Stimulated activated CD8-positive, alpha-beta memory T cell treated with anti-CD3 and anti-CD28 coated beads, Interleukin-4, amount 100 ng/mL, for 4 hours (primary cell): ENCODE data around the gene AHDC1.
A peak's percentile ranks its signal among the peaks of the same experiment; 100 is the strongest.
"Not testable (repeated sequence)": the region's sequence is repeated elsewhere in the genome, so short reads cannot be mapped to it uniquely, and the experiment has no call there.

Experiments used
- DNase-seq, 2 donors: peaks; one replicate each; pipeline ENCODE4 v3.0.0-alpha.2; 2020; ENCODE audit warnings: low read depth in 2 of 2, low spot score in 1 of 2

Gene AHDC1

GRCh38 chr1:27517907-27518718, 85.8 kb downstream of the AHDC1 start:
- no peak for DNase-seq

- no peak for DNase-seq
Observed at GRCh38 chr1:27517301-27517700, 86.6 kb downstream of the AHDC1 start.

GRCh38 chr1:27515626-27516025, 88.3 kb downstream of the AHDC1 start:
- DNase-seq = no peak

- DNase-seq = no peak
Observed at GRCh38 chr1:27513958-27514357, 90.0 kb downstream of the AHDC1 start.

DNA sequence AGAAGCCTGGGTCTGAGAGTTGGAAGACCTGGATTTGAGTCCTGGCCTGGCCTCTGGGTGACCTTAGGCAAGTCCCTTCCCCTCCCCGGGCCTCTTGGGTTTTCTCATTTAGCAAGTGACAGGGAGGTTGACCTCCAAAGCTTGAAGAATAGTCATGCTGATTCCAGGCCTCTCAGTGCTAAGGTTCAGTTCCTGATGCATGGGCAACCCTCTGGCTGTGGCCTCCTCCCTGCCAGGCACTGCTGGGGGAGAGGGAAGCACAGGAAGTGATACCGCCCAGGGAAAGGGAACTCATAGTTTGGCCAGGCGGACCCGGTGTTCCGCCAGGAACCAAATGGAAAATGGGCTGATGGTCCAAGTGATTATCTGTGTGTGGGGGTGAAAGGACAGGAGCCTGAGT, 90.4 kb downstream of the AHDC1 start:
- DNase-seq = no peak

- DNase-seq = no peak
Observed at GRCh38 chr1:27509127-27510080, 94.5 kb downstream of the AHDC1 start.

DNA sequence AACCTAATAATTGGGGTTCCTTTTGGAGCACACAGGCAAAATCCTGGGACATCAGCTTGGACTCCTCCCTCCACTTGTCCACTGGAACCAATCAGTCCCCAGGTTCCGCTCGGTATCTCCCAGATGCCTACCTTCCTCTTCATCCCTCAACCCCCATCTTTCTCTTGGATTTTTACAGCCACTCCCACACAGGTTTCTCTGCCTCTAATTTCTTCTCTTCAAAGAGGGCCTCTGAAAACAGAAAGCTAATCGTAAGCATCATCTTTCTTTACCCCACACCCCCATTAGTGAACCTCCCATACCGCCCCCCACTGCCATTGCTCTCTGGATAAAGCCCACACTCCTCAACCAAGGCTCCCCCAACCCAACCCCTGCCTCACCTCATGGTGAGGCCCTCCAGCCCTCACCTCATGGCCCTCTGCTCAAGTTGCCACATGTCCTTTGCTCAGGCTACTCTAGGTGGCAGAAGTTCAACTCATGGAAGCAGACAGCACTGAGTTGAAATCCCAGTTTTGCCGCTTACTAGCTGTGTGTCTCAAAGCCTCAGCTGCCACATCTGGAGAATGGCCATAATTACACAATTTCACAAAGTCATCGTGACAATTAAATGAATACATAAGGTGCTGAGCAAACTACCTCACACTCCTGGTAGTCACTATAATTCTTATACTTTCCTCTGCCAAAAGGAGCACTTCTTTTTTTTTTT, 95.8 kb downstream of the AHDC1 start:
- DNase-seq = no peak

GRCh38 chr1:27506703-27507102, 97.2 kb downstream of the AHDC1 start:
- no peak for DNase-seq

GRCh38 chr1:27505420-27505680, 98.6 kb downstream of the AHDC1 start:
- no peak for DNase-seq

DNA sequence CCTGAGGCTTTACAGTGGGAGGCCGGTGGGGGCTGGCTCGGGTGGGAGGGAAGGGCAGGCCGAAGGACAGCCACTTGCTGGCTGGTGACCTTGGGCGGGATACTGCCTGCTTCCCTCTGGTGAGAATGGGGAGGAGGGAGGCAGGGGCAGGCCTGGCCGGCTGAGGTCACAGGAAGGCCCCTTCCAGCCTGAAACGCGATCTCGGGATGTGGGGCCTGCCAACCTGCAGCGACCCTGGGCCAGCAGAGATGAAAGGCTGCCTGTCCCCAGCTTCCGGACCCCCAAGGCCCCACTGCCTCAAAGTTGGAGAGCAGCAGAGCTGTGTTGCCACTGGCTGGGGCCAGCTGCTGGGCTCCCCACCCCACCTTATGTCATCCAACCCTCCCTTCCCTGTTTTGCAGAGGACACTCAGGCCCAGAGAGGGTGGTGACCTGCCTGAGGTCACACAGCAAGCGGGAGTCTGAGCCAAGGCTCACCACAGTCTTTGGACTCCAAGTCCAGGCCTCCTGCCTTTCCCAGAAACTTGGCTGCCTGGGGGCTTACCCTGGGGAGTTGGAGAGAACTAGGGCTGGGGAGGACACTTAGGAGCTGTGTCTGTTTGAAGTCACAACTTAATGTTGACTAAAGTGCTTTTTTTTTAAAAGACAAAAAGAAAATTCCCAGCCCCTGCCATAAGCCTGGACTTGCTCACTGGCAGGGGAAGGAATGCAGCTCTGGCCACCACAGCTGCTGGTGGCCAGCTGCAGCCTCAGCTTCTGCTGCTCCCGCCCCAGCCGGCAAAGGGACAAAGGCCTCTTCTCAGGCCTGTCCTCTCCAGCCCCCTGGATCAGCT, 99.1 kb downstream of the AHDC1 start:
- DNase-seq = no peak

GRCh38 chr1:27503844-27504587, 99.9 kb downstream of the AHDC1 start:
- DNase-seq = no peak

GRCh38 chr1:27503033-27503432, 100.9 kb downstream of the AHDC1 start:
- no peak for DNase-seq

GRCh38 chr1:27501159-27501558, 102.8 kb downstream of the AHDC1 start:
- not testable (repeated sequence) for DNase-seq

DNA sequence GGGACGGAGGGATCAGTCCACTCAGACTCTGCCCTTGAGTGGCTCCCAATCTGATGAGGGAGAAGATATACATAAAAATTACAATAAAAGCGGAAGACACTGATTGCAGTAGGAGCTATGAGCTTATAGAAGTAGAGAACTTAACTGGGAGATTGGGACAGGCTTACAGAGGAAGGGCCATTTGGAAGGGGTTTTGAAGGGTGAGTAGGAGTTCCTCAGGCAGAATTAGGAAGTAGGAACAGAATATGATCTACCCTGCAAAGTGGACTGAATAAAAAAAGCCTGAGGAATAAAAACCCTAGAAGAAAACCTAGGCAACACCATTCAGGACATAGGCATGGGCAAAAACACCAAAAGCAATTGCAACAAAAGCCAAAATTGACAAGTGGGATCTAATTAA, 104.8 kb downstream of the AHDC1 start:
- no peak for DNase-seq

DNA sequence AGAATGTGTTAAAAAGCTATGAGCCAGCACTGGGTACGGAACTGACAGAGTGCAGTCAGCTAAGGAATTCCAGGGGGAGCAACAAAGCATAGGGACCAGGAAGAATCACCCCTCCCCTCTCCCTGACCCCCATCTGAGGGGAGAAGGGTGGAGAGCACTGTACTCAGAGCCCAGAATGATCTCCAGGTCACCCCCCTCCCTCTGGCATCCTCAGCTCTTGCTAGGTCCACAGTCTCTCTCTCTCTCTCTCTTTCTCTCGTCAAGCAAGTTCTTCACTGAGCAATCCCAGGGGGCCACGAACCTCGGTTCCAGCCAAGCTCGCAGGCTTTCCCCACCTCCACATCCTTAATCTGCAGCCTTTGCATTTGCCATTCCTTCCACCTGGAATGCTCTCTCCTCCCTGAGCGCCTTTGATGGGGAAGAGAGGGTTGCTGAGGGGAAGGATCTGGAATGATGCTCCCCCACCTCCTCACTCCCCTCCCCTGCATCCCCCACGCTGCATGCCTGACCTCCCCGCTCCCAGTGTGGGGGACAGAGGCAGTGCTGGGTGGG, 107.3 kb downstream of the AHDC1 start:
- no peak for DNase-seq

DNA sequence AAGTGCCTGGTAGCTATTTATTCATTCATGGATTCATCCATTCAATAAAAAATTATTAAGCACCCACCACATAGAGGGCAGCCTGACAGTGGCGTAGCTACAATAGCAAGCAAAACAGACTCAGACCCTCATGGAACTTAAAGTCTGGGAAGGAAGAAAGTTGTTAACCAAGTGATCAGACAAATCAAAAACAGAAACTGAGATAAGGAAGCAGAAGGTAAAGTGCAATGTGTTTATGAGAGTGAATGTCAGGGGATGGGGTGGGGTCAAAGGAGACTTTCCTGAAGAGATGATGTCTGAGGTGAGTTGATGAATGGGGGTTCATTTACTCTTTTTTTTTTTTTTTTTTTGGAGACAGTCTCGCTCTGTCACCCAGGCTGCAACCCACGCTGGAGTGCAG, 111.1 kb downstream of the AHDC1 start:
- DNase-seq = no peak

DNA sequence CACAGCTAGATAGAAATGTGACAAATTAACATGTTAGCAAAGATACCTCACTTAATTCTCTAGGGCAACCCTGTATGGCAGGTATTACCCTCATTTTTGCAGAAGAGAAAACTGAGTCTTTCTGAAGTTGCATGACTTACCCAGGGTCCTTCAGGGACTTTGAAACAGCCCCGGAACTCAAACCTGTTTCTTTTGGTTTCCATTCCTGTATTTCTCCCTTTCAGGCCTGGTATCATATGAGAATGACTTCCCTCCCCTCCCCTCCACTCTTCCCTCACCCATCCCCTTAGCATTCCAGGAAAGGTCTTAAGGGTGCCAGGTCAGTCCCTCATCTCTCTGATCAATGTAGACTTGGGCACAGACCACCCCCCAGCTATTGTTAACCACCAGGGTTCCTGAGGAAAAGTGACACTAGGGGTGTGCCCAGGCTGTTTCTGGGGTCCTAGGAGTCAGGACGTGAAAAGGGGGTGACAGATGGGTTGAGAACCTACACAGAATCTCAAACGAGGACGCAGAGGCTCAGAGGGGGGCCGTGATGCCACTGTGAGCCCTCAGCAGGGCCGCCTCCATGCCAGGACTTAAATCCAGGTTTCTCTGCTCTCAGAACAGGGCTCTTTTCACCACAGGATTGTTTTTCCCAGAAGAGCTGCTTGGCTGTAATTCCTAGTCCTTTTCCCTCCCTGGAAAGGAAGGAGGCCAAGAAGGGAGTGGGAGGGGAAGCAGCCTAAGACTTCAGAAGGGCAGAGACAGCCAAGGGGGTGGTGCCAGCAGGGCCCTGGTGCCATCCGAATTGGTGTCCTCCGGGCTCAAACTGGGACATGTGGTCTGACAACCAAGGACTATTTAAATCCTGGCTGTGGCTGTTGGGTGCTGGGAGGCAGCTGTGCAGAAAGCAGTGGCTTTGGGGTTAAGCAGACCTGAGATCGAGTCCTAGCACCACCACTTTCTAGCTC, 111.9 kb downstream of the AHDC1 start:
- DNase-seq = no peak

- peak; percentile 92 to 95 for DNase-seq
Observed at GRCh38 chr1:27489973-27490741, 113.8 kb downstream of the AHDC1 start, which contains the start of gene WASF2. WASF2 (minus strand) TSS chr1:27490167; CDS start chr1:27428890, 61,277 bp downstream.
